ENCODE data around the gene BNC2. TPM values are rescaled to one million over a fixed set of nuclear protein-coding genes. Genes with fewer than 3 reads are reported as not detected.

Gene BNC2
- total RNA-seq, 1 experiment from 2014 or later, result 4.9 TPM

GRCh38 chr9:16532681-16533450 lies 337.6 kb downstream of the BNC2 start:
- DNase-seq (ENCODE audit: low read depth in 1 of 2, low spot score in 2 of 2), result no peak
- no peak overlapping the region for H3K4me3 ChIP-seq
- H3K27me3 ChIP-seq (replicated peaks), result no peaks in the 10 kb centered on the region
- 0 out of 2 replicates have a peak overlapping the region, but pooled peaks have one; percentile 25 for H3K27ac ChIP-seq
- no peaks in the 10 kb centered on the region for H3K36me3 ChIP-seq
- peaks cover 24% of the 10 kb centered on the region for H3K4me1 ChIP-seq (replicated peaks)
- no peaks in the 10 kb centered on the region for H3K9me3 ChIP-seq (replicated peaks)

GRCh38 chr9:16532272-16532671 lies 338.2 kb downstream of the BNC2 start:
- no peaks in the 10 kb centered on the region for H3K9me3 ChIP-seq (replicated peaks)
- H3K27ac ChIP-seq, result 0 out of 2 replicates have a peak overlapping the region, but pooled peaks have one; percentile 25
- H3K36me3 ChIP-seq, result no peaks in the 10 kb centered on the region
- DNase-seq (ENCODE audit: low read depth in 1 of 2, low spot score in 2 of 2), result no peak
- no peak overlapping the region for H3K4me3 ChIP-seq
- no peaks in the 10 kb centered on the region for H3K27me3 ChIP-seq (replicated peaks)
- H3K4me1 ChIP-seq (replicated peaks), result peaks cover 24% of the 10 kb centered on the region

- peak in 1 of 2 experiments; percentile 39 for DNase-seq (ENCODE audit: low read depth in 1 of 2, low spot score in 2 of 2)
- H3K4me3 ChIP-seq, result no peak overlapping the region
- H3K4me1 ChIP-seq (replicated peaks), result peaks cover 28% of the 10 kb centered on the region
- H3K9me3 ChIP-seq (replicated peaks), result no peaks in the 10 kb centered on the region
- no peaks in the 10 kb centered on the region for H3K36me3 ChIP-seq
- no peak overlapping the region for H3K27ac ChIP-seq
- no peaks in the 10 kb centered on the region for H3K27me3 ChIP-seq (replicated peaks)
Measured at GRCh38 chr9:16530669-16531642, 339.5 kb downstream of the BNC2 start.

GRCh38 chr9:16527573-16527972 lies 342.9 kb downstream of the BNC2 start:
- Histone ChIP-seq H3K27ac (no peak overlapping the region), H3K4me3 (no peak overlapping the region), H3K9me3 (replicated peaks) (no peaks in the 10 kb centered on the region), H3K27me3 (replicated peaks) (no peaks in the 10 kb centered on the region), H3K4me1 (replicated peaks) (peaks cover 27% of the 10 kb centered on the region), H3K36me3 (no peaks in the 10 kb centered on the region)
- no peak for DNase-seq (ENCODE audit: low read depth in 1 of 2, low spot score in 2 of 2)

GRCh38 chr9:16526380-16526779 lies 344.1 kb downstream of the BNC2 start:
- H3K36me3 ChIP-seq, result no peaks in the 10 kb centered on the region
- H3K4me3 ChIP-seq, result no peak overlapping the region
- peaks cover 26% of the 10 kb centered on the region for H3K4me1 ChIP-seq (replicated peaks)
- H3K27me3 ChIP-seq (replicated peaks), result no peaks in the 10 kb centered on the region
- no peak overlapping the region for H3K27ac ChIP-seq
- no peaks in the 10 kb centered on the region for H3K9me3 ChIP-seq (replicated peaks)
- no peak for DNase-seq (ENCODE audit: low read depth in 1 of 2, low spot score in 2 of 2)

GRCh38 chr9:16524823-16525222 lies 345.6 kb downstream of the BNC2 start:
- H3K36me3 ChIP-seq, result no peaks in the 10 kb centered on the region
- H3K9me3 ChIP-seq (replicated peaks), result no peaks in the 10 kb centered on the region
- no peaks in the 10 kb centered on the region for H3K27me3 ChIP-seq (replicated peaks)
- H3K4me1 ChIP-seq (replicated peaks), result peaks cover 21% of the 10 kb centered on the region
- H3K27ac ChIP-seq, result no peak overlapping the region
- H3K4me3 ChIP-seq, result no peak overlapping the region
- no peak for DNase-seq (ENCODE audit: low read depth in 1 of 2, low spot score in 2 of 2)

GRCh38 chr9:16524078-16524477 lies 346.4 kb downstream of the BNC2 start:
- H3K9me3 ChIP-seq (replicated peaks), result no peaks in the 10 kb centered on the region

GRCh38 chr9:16521868-16522411 lies 348.5 kb downstream of the BNC2 start:
- Histone ChIP-seq H3K27me3 (replicated peaks) (no peaks in the 10 kb centered on the region), H3K4me3 (no peak overlapping the region), H3K27ac (peak overlapping the region; percentile 61), H3K9me3 (replicated peaks) (no peaks in the 10 kb centered on the region), H3K36me3 (no peaks in the 10 kb centered on the region), H3K4me1 (replicated peaks) (peaks cover 26% of the 10 kb centered on the region)
- DNase-seq (ENCODE audit: low read depth in 1 of 2, low spot score in 2 of 2), result peak; percentile 55 to 69

More at GRCh38 chr9:16524078-16524477, 346.4 kb downstream of the BNC2 start:
- Histone ChIP-seq H3K4me3 (no peak overlapping the region), H3K4me1 (replicated peaks) (peaks cover 21% of the 10 kb centered on the region), H3K36me3 (no peaks in the 10 kb centered on the region), H3K27ac (no peak overlapping the region), H3K27me3 (replicated peaks) (no peaks in the 10 kb centered on the region)
- no peak for DNase-seq (ENCODE audit: low read depth in 1 of 2, low spot score in 2 of 2)

GRCh38 chr9:16519001-16519400 lies 351.5 kb downstream of the BNC2 start:
- Histone ChIP-seq H3K27me3 (replicated peaks) (no peaks in the 10 kb centered on the region), H3K36me3 (no peaks in the 10 kb centered on the region), H3K27ac (no peak overlapping the region), H3K9me3 (replicated peaks) (no peaks in the 10 kb centered on the region), H3K4me1 (replicated peaks) (peaks cover 49% of the 10 kb centered on the region), H3K4me3 (no peak overlapping the region)
- no peak for DNase-seq (ENCODE audit: low read depth in 1 of 2, low spot score in 2 of 2)

- H3K9me3 ChIP-seq (replicated peaks), result no peaks in the 10 kb centered on the region
- no peaks in the 10 kb centered on the region for H3K27me3 ChIP-seq (replicated peaks)
- peaks cover 43% of the 10 kb centered on the region for H3K4me1 ChIP-seq (replicated peaks)
- no peaks in the 10 kb centered on the region for H3K36me3 ChIP-seq
- DNase-seq (ENCODE audit: low read depth in 1 of 2, low spot score in 2 of 2), result peak in 1 of 2 experiments; percentile 6
- H3K27ac ChIP-seq, result no peak overlapping the region
- H3K4me3 ChIP-seq, result no peak overlapping the region
Measured at GRCh38 chr9:16516891-16517290, 353.6 kb downstream of the BNC2 start.

GRCh38 chr9:16515879-16516301 lies 354.6 kb downstream of the BNC2 start:
- Histone ChIP-seq H3K27me3 (replicated peaks) (no peaks in the 10 kb centered on the region), H3K27ac (0 out of 2 replicates have a peak overlapping the region, but pooled peaks have one; percentile 6), H3K9me3 (replicated peaks) (no peaks in the 10 kb centered on the region), H3K36me3 (no peaks in the 10 kb centered on the region), H3K4me3 (no peak overlapping the region), H3K4me1 (replicated peaks) (peaks cover 36% of the 10 kb centered on the region)
- DNase-seq (ENCODE audit: low read depth in 1 of 2, low spot score in 2 of 2), result peak in 1 of 2 experiments; percentile 26

- Histone ChIP-seq H3K27me3 (replicated peaks) (no peaks in the 10 kb centered on the region), H3K4me1 (replicated peaks) (peaks cover 41% of the 10 kb centered on the region), H3K27ac (no peak overlapping the region), H3K4me3 (no peak overlapping the region), H3K36me3 (no peaks in the 10 kb centered on the region), H3K9me3 (replicated peaks) (no peaks in the 10 kb centered on the region)
- DNase-seq (ENCODE audit: low read depth in 1 of 2, low spot score in 2 of 2), result no peak
Measured at GRCh38 chr9:16515207-16515606, 355.3 kb downstream of the BNC2 start.

- Histone ChIP-seq H3K4me1 (replicated peaks) (peaks cover 47% of the 10 kb centered on the region), H3K4me3 (no peak overlapping the region), H3K27me3 (replicated peaks) (no peaks in the 10 kb centered on the region), H3K9me3 (replicated peaks) (no peaks in the 10 kb centered on the region), H3K36me3 (no peaks in the 10 kb centered on the region), H3K27ac (no peak overlapping the region)
- peak in 1 of 2 experiments; percentile 21 for DNase-seq (ENCODE audit: low read depth in 1 of 2, low spot score in 2 of 2)
Measured at GRCh38 chr9:16514131-16514530, 356.3 kb downstream of the BNC2 start.

Measured in SJSA1 (cell line).